Smooth muscle cell (in vitro differentiated cells): ENCODE measurements around the gene TUG1. TPM values are rescaled to one million over a fixed set of nuclear protein-coding genes. Genes with fewer than 3 reads are reported as not detected.

ENCODE experiments used
- DNase-seq: peaks from one replicate; lab custom pipeline; 2025; ENCODE audit not compliant: unreplicated experiment; lab: John Stamatoyannopoulos, UW
- H2AFZ ChIP-seq: fragments of 200-600 bp; sonication (generic); 2 replicates; pipeline ENCODE4 v1.6.0; 2016; ENCODE audit warnings: antibody characterized with exemption, low read depth, mild to moderate bottlenecking
- H3F3A ChIP-seq: fragments of 200-600 bp; sonication (generic); 2 replicates; pipeline ENCODE4 v1.6.0; 2017; ENCODE audit warnings: antibody characterized with exemption, low read depth
- H3K27ac ChIP-seq: fragments of 200-600 bp; sonication (generic); 2 replicates; pipeline ENCODE4 v1.5.1; 2016; ENCODE audit warnings: low read depth, mild to moderate bottlenecking
- H3K27me3 ChIP-seq: fragments of 200-600 bp; sonication (generic); 2 replicates; pipeline ENCODE4 v1.6.1; 2016; ENCODE audit warnings: low read depth, mild to moderate bottlenecking
- H3K36me3 ChIP-seq: fragments of 200-600 bp; sonication (generic); 2 replicates; pipeline ENCODE4 v1.5.1; 2016; ENCODE audit warnings: low read depth
- H3K4me1 ChIP-seq: fragments of 200-600 bp; sonication (generic); 2 replicates; pipeline ENCODE4 v1.5.1; 2016; ENCODE audit warnings: low read depth
- H3K4me2 ChIP-seq: fragments of 200-600 bp; sonication (generic); 2 replicates; pipeline ENCODE4 v1.6.0; 2016; ENCODE audit warnings: mild to moderate bottlenecking
- H3K4me3 ChIP-seq: fragments of 200-600 bp; sonication (generic); 2 replicates; pipeline ENCODE4 v1.5.1; 2016; ENCODE audit warnings: mild to moderate bottlenecking
- H3K79me2 ChIP-seq: fragments of 200-600 bp; sonication (generic); 2 replicates; pipeline ENCODE4 v1.6.0; 2016; ENCODE audit warnings: low read depth, mild to moderate bottlenecking
- H3K9ac ChIP-seq: fragments of 200-600 bp; sonication (generic); 2 replicates; pipeline ENCODE4 v1.6.0; 2016; ENCODE audit warnings: low read depth
- H3K9me3 ChIP-seq: fragments of 200-600 bp; sonication (generic); replicated peaks from 2 replicates; pipeline ENCODE4 v1.5.1; 2016; ENCODE audit warnings: low read depth
- H4K20me1 ChIP-seq: fragments of 200-600 bp; sonication (generic); 2 replicates; pipeline ENCODE4 v1.6.0; 2016; ENCODE audit warnings: low read depth
- WGBS: methylation state at CpG from one replicate; pipeline ENCODE4 v1.1.7; 2016; ENCODE audit warnings: low lambda C conversion rate; 5-methylcytosine and 5-hydroxymethylcytosine counted together
- polyA plus RNA-seq: library from polyadenylated mRNA; unstranded; fragments of >200 nt; fragmentation: Nextera tagmentation; extraction: Ambion mirVana; gene quantifications from 2 replicates; pipeline ENCODE4 v1.2.1, GENCODE V29; 2016
- total RNA-seq: library from RNA; depleted of rRNA; stranded (reverse); fragments of >200 nt; gene quantifications from 2 replicates; pipeline ENCODE4 v1.2.3, GENCODE V29; 2014
- TF ChIP-seq, protein P1 (sequence below): fragments of 200-600 bp; sonication (generic); IDR thresholded peaks from 2 replicates; pipeline ENCODE4 v1.5.1; 2017; ENCODE audit warnings: borderline replicate concordance, mild to moderate bottlenecking, antibody characterized with exemption; ENCODE audit not compliant: insufficient read depth, poor library complexity, severe bottlenecking

The TUG1 gene
- total and polyA plus RNA-seq, 2 experiments from 2014 or later = 30.6 to 119 TPM

DNA sequence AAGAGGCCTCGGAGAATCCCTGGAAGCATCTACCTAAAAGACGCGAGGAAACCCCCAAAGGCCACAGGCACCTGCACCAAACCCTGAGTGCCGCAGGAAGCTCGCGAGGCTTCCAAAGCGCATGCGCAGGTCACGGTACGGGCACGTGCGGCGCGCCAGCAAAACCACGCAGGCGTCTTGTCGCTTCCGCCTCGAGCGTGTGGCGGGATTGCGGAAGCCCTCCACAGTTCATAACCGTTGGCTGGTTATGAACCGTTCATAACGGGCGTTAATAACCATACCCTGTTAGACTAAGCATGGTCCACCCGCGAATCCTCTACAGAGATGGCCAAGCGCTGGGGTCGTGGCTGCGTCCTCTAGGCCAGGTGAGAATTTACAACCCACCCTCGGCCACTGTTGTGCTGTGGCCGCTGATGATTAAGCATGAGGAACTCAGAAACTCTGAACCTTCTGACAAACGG, 46.9 kb upstream of the TUG1 start:
- H3K27ac ChIP-seq = no peak overlapping the region
- H3K4me1 ChIP-seq = no peaks in the 10 kb centered on the region
- no peak overlapping the region for H3K9ac ChIP-seq
- H3K36me3 ChIP-seq = no peaks in the 10 kb centered on the region
- no peak overlapping the region for H2AFZ ChIP-seq
- DNase-seq = no peak
- H3K27me3 ChIP-seq = no peaks in the 10 kb centered on the region
- no peak overlapping the region for H3K4me2 ChIP-seq
- H3K4me3 ChIP-seq = no peak overlapping the region
- H4K20me1 ChIP-seq = no peaks in the 10 kb centered on the region
- H3K79me2 ChIP-seq = no peaks in the 10 kb centered on the region
- no peaks in the 10 kb centered on the region for H3F3A ChIP-seq
- 97% methylated on average over 34 of the region's 34 CpGs for WGBS
- TF ChIP-seq, protein P1, sequence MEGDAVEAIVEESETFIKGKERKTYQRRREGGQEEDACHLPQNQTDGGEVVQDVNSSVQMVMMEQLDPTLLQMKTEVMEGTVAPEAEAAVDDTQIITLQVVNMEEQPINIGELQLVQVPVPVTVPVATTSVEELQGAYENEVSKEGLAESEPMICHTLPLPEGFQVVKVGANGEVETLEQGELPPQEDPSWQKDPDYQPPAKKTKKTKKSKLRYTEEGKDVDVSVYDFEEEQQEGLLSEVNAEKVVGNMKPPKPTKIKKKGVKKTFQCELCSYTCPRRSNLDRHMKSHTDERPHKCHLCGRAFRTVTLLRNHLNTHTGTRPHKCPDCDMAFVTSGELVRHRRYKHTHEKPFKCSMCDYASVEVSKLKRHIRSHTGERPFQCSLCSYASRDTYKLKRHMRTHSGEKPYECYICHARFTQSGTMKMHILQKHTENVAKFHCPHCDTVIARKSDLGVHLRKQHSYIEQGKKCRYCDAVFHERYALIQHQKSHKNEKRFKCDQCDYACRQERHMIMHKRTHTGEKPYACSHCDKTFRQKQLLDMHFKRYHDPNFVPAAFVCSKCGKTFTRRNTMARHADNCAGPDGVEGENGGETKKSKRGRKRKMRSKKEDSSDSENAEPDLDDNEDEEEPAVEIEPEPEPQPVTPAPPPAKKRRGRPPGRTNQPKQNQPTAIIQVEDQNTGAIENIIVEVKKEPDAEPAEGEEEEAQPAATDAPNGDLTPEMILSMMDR = no peak
- H3K9me3 ChIP-seq = no peaks in the 10 kb centered on the region

DNA sequence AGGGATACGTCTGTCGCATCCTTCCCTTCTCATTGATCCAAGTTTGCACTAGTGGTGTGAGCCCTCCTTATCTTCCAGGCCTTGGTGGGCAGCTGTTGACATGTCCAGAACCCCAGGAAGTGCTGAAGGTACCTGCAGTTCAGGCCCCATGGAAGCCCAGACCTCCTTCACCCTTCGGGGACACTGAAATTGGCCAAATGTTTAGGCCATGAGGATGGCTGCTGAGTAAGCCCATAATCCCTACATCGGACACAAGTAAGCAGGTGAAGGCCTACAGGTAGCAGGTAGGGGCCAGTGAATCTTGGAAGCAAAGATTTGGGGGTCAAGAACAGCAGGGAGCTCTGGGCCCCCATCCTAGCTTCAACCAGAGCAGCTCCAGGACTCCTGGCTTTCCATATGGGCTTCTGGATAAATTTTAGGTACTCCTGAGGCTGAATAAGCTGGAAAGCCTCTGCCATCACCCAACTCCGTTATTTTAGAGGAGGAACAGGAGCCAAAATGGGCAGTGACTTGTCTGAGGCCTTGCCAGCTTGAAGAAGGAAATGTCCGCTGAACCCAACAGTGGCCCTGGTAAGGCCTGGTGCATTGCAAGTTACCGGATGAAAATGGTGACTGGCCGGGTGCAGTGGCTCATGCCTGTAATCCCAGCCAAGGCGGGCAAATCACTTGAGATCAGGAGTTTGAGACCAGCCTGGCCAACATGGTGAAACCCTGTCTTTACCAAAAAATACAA, 45.7 kb upstream of the TUG1 start:
- H2AFZ ChIP-seq = no peak overlapping the region
- H3K4me3 ChIP-seq = no peak overlapping the region
- TF ChIP-seq, protein P1 = no peak
- no peaks in the 10 kb centered on the region for H3K9me3 ChIP-seq
- no peak overlapping the region for H3K9ac ChIP-seq
- H3K27ac ChIP-seq = no peak overlapping the region
- no peaks in the 10 kb centered on the region for H3K4me1 ChIP-seq
- no peak for DNase-seq
- peaks cover 5% of the 10 kb centered on the region for H3K36me3 ChIP-seq
- H3K4me2 ChIP-seq = no peak overlapping the region
- H3K79me2 ChIP-seq = no peaks in the 10 kb centered on the region
- no peaks in the 10 kb centered on the region for H4K20me1 ChIP-seq
- no peaks in the 10 kb centered on the region for H3K27me3 ChIP-seq
- WGBS = 97% methylated on average over 9 of the region's 9 CpGs
- no peaks in the 10 kb centered on the region for H3F3A ChIP-seq

DNA sequence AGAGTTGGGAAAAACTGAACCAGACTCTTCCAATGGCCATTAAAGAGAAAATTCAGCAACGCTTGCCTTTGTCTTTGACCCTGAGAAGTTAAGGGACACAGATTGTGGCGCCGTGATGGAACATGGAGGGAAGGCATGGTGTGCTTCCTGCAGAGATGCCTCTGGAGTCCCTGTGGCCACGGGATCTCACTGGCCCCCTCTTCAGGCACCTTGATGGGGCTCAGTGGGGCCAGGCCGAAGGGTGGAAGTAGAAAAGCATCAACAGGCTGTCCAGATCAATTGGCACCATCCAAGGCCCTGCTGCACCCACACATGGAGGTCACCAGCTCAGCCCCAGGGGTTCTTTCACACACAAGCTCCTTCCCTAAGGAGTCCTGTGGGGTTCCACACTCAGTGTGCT, 43.4 kb upstream of the TUG1 start:
- H3K27ac ChIP-seq = no peak overlapping the region
- no peaks in the 10 kb centered on the region for H3K79me2 ChIP-seq
- no peaks in the 10 kb centered on the region for H3K4me1 ChIP-seq
- H3K36me3 ChIP-seq = peaks cover 5% of the 10 kb centered on the region
- H3K9me3 ChIP-seq = no peaks in the 10 kb centered on the region
- 97% methylated on average over 5 of the region's 5 CpGs for whole genome bisulfite sequencing
- H3K9ac ChIP-seq = no peak overlapping the region
- H2AFZ ChIP-seq = no peak overlapping the region
- DNase-seq = no peak
- peaks cover 7% of the 10 kb centered on the region for H4K20me1 ChIP-seq
- no peak overlapping the region for H3K4me3 ChIP-seq
- H3K4me2 ChIP-seq = no peak overlapping the region
- TF ChIP-seq, protein P1 = no peak
- no peaks in the 10 kb centered on the region for H3K27me3 ChIP-seq
- no peaks in the 10 kb centered on the region for H3F3A ChIP-seq

- Histone ChIP-seq H3K4me2 (no peak overlapping the region), H3K79me2 (no peaks in the 10 kb centered on the region), H3K4me3 (no peak overlapping the region), H3K9ac (no peak overlapping the region), H3K9me3 (no peaks in the 10 kb centered on the region), H3K27ac (no peak overlapping the region), H3K4me1 (no peaks in the 10 kb centered on the region), H4K20me1 (peaks cover 7% of the 10 kb centered on the region), H3K27me3 (no peaks in the 10 kb centered on the region), H3K36me3 (peaks cover 5% of the 10 kb centered on the region), H2AFZ (no peak overlapping the region), H3F3A (no peaks in the 10 kb centered on the region)
- DNase-seq = no peak
- WGBS = 94% methylated on average over 4 of the region's 4 CpGs
- TF ChIP-seq, protein P1 = no peak
Measured at GRCh38 chr22:30926706-30927105, 42.4 kb upstream of the TUG1 start.
